Stimulated activated CD8-positive, alpha-beta memory T cell treated with anti-CD3 and anti-CD28 coated beads, Interleukin-7, amount 100 ng/mL, for 1 hour (primary cell): ENCODE measurements around the gene LONRF3.

Experiments
- DNase-seq, 2 donors: peaks; one replicate each; pipeline ENCODE4 v3.0.0-alpha.2; 2020; ENCODE audit warnings: low read depth in 2 of 2

The LONRF3 gene

GRCh38 chrX:119036107-119037029, 62.0 kb downstream of the LONRF3 start:
- no peak for DNase-seq

GRCh38 chrX:119040432-119040831, 66.0 kb downstream of the LONRF3 start:
- DNase-seq, result no peak

GRCh38 chrX:119041175-119041574, 66.8 kb downstream of the LONRF3 start:
- DNase-seq, result no peak

GRCh38 chrX:119042040-119042439, 67.6 kb downstream of the LONRF3 start:
- no peak for DNase-seq

GRCh38 chrX:119042996-119043395, 68.6 kb downstream of the LONRF3 start:
- no peak for DNase-seq

GRCh38 chrX:119045884-119046283, 71.5 kb downstream of the LONRF3 start:
- DNase-seq, result no peak

GRCh38 chrX:119055687-119056086, 81.3 kb downstream of the LONRF3 start:
- DNase-seq, result no peak

- DNase-seq, result no peak
These were observed 88.4 kb downstream of the LONRF3 start for GRCh38 chrX:119062750-119063374.

GRCh38 chrX:119063428-119063827, 89.0 kb downstream of the LONRF3 start:
- DNase-seq, result no peak

GRCh38 chrX:119067023-119067739, 92.8 kb downstream of the LONRF3 start:
- no peak for DNase-seq
